ENCODE measurements around the gene HES1.

Gene HES1

GRCh38 chr3:194163697-194164096 is 27.7 kb downstream of the HES1 start:
- Histone ChIP-seq H4K20me1 (ENCODE audit: insufficient read depth, low read length) (no peaks in the 10 kb centered on the region), H3K4me3 (ENCODE audit: low read depth in 1 of 2, low read length in 2 of 2) (no peak overlapping the region), H3K27me3 (ENCODE audit: insufficient read depth, low read length, poor library complexity) (no peaks in the 10 kb centered on the region), H3K79me2 (ENCODE audit: insufficient read depth, low read length) (no peaks in the 10 kb centered on the region), H3K4me2 (ENCODE audit: insufficient read depth, low read length) (no peak overlapping the region), H3K36me3 (ENCODE audit: insufficient read depth, low read length) (no peaks in the 10 kb centered on the region), H3K9ac (ENCODE audit: low read depth, low read length) (no peak overlapping the region), H3K27ac (ENCODE audit: low read length) (no peak overlapping the region), H2AFZ (ENCODE audit: low read depth, low read length) (no peak overlapping the region), H3K9me3 (ENCODE audit: insufficient read depth, low read length, severe bottlenecking) (no peaks in the 10 kb centered on the region), H3K4me1 (ENCODE audit: insufficient read depth, low read length) (no peaks in the 10 kb centered on the region)
- DNase-seq = no peak
- no peak for ATAC-seq (ENCODE audit: insufficient read depth, low read depth)
- TF ChIP-seq, protein P1, sequence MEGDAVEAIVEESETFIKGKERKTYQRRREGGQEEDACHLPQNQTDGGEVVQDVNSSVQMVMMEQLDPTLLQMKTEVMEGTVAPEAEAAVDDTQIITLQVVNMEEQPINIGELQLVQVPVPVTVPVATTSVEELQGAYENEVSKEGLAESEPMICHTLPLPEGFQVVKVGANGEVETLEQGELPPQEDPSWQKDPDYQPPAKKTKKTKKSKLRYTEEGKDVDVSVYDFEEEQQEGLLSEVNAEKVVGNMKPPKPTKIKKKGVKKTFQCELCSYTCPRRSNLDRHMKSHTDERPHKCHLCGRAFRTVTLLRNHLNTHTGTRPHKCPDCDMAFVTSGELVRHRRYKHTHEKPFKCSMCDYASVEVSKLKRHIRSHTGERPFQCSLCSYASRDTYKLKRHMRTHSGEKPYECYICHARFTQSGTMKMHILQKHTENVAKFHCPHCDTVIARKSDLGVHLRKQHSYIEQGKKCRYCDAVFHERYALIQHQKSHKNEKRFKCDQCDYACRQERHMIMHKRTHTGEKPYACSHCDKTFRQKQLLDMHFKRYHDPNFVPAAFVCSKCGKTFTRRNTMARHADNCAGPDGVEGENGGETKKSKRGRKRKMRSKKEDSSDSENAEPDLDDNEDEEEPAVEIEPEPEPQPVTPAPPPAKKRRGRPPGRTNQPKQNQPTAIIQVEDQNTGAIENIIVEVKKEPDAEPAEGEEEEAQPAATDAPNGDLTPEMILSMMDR (IDR thresholded peaks at IDR 0.05; ENCODE audit: borderline replicate concordance, extremely low read depth, low read length, poor library complexity, severe bottlenecking) = no peak
- TF ChIP-seq EZH2 (IDR thresholded peaks at IDR 0.05; ENCODE audit: borderline replicate concordance, low read depth, low read length, severe bottlenecking) = no peak

DNA sequence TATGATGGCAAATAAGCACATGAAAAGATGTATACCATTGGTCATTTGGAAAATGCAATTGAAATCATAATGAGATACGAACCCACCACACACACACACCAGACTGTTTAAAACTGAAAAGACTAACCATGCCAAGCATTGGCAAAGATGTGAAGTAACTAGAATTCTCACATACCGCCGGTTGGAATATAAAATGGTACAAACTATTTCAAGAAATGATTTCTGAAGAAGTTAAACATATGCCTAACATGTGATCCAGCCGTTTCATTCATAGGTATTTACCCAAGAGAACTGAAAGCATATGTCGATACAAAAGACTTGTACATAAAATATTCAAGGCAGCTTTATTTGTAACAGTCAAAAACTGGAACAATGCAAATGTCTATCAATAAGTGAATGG is 28.9 kb downstream of the HES1 start:
- no peak overlapping the region for H3K4me3 ChIP-seq (ENCODE audit: low read depth in 1 of 2, low read length in 2 of 2)
- H3K27me3 ChIP-seq (ENCODE audit: insufficient read depth, low read length, poor library complexity) = no peaks in the 10 kb centered on the region
- no peak overlapping the region for H3K27ac ChIP-seq (ENCODE audit: low read length)
- no peaks in the 10 kb centered on the region for H3K4me1 ChIP-seq (ENCODE audit: insufficient read depth, low read length)
- ATAC-seq (ENCODE audit: insufficient read depth, low read depth) = no peak
- no peaks in the 10 kb centered on the region for H3K36me3 ChIP-seq (ENCODE audit: insufficient read depth, low read length)
- no peak overlapping the region for H3K4me2 ChIP-seq (ENCODE audit: insufficient read depth, low read length)
- DNase-seq = no peak
- H4K20me1 ChIP-seq (ENCODE audit: insufficient read depth, low read length) = no peaks in the 10 kb centered on the region
- TF ChIP-seq, protein P1 (IDR thresholded peaks at IDR 0.05; ENCODE audit: borderline replicate concordance, extremely low read depth, low read length, poor library complexity, severe bottlenecking) = no peak
- TF ChIP-seq EZH2 (IDR thresholded peaks at IDR 0.05; ENCODE audit: borderline replicate concordance, low read depth, low read length, severe bottlenecking) = no peak
- H3K9ac ChIP-seq (ENCODE audit: low read depth, low read length) = no peak overlapping the region
- H2AFZ ChIP-seq (ENCODE audit: low read depth, low read length) = no peak overlapping the region
- H3K79me2 ChIP-seq (ENCODE audit: insufficient read depth, low read length) = no peaks in the 10 kb centered on the region
- H3K9me3 ChIP-seq (ENCODE audit: insufficient read depth, low read length, severe bottlenecking) = no peaks in the 10 kb centered on the region

DNA sequence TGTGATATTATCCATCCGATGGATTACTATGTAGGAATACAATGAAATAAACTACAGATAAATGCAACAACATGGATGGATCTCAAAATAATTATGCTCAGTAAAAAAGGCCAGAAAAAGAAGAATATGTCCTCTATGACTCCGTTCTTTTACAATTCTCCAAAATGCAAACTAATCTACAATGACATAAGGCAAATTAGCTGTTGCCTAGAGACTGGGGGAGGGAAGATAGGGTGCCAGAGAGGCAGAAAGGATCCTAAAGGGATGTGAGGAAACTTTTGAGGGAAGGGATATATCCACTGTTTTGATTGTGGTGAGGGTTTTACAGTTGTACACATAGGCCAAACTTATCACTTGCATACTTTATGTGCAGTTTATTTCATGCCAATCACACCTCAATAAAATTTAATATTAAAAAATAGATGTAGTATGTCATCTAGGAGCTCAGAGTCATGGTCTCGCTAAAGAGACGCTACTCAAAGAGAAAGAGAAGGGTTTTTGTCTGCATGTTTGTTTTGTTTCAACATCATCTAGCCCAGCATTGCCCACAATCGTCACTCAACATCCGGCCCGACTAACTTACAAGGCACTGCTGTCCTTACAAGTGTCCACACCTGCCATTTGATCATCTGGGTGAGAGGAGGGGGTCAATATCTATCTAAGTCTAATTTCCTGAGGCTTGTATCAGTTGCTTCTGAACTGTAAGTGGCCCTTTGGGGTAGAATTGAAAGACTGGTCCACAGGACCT is 29.5 kb downstream of the HES1 start:
- Histone ChIP-seq H3K4me1 (ENCODE audit: insufficient read depth, low read length) (peaks cover 2% of the 10 kb centered on the region; the same call in 1 of the 2 replicates), H3K9ac (ENCODE audit: low read depth, low read length) (no peak overlapping the region), H3K4me2 (ENCODE audit: insufficient read depth, low read length) (no peak overlapping the region), H3K4me3 (ENCODE audit: low read depth in 1 of 2, low read length in 2 of 2) (no peak overlapping the region), H3K9me3 (ENCODE audit: insufficient read depth, low read length, severe bottlenecking) (no peaks in the 10 kb centered on the region), H3K36me3 (ENCODE audit: insufficient read depth, low read length) (no peaks in the 10 kb centered on the region), H4K20me1 (ENCODE audit: insufficient read depth, low read length) (no peaks in the 10 kb centered on the region), H3K27ac (ENCODE audit: low read length) (no peak overlapping the region), H2AFZ (ENCODE audit: low read depth, low read length) (no peak overlapping the region), H3K79me2 (ENCODE audit: insufficient read depth, low read length) (no peaks in the 10 kb centered on the region), H3K27me3 (ENCODE audit: insufficient read depth, low read length, poor library complexity) (no peaks in the 10 kb centered on the region)
- TF ChIP-seq EZH2 (IDR thresholded peaks at IDR 0.05; ENCODE audit: borderline replicate concordance, low read depth, low read length, severe bottlenecking) = no peak
- TF ChIP-seq, protein P1 (IDR thresholded peaks at IDR 0.05; ENCODE audit: borderline replicate concordance, extremely low read depth, low read length, poor library complexity, severe bottlenecking) = no peak
- ATAC-seq (ENCODE audit: insufficient read depth, low read depth) = no peak
- no peak for DNase-seq
